Activated CD4-positive, alpha-beta T cell treated with anti-CD3 and anti-CD28 coated beads, Interleukin-2, amount 50 U/mL, for 1 hour (primary cell): ENCODE data around the gene UBE3D.
"Not testable (repeated sequence)": the region's sequence is repeated elsewhere in the genome, so short reads cannot be mapped to it uniquely, and the experiment has no call there.

Experiments used
- DNase-seq: peaks from one replicate; pipeline ENCODE4 v3.0.0-alpha.2; 2020

UBE3D gene

GRCh38 chr6:83053678-83054077 lies 12.0 kb downstream of the UBE3D start:
- no peak for DNase-seq

GRCh38 chr6:83051377-83052172 lies 14.1 kb downstream of the UBE3D start:
- DNase-seq: no peak

DNA sequence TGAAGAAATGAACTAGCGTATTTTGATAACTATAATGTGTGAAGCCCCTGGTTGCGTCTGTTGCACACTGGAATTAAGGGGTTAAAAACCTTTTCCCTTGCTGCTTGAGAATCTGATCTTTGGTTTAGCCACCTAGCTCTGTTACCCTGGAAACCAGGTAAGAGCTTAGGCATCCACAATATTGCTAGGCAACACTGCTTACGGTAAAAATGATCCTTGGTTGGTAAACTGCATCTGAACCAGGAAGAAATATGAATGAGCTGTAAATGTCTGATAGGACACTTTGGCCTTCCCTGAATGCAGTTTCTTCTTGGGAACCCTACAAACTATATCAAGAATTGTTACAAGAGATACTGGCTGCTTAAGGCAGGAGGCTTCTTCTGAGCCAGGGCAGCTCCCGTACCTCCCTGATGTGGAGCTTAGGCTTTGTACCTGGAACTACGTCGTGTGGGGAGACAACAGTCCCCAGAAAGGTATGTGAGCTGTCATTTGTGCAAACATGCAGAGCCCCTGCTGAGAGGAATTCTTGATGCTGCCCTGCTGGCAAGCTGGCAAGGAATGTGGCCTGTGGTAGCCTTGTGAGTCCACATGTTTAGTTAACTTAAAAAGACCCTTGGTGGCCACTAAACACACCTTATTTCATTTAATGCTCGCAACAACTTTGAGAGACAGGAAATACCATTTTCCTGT lies 18.4 kb downstream of the UBE3D start:
- no peak for DNase-seq

- DNase-seq: no peak
Observed at GRCh38 chr6:83044091-83044768, 21.4 kb downstream of the UBE3D start.

DNA sequence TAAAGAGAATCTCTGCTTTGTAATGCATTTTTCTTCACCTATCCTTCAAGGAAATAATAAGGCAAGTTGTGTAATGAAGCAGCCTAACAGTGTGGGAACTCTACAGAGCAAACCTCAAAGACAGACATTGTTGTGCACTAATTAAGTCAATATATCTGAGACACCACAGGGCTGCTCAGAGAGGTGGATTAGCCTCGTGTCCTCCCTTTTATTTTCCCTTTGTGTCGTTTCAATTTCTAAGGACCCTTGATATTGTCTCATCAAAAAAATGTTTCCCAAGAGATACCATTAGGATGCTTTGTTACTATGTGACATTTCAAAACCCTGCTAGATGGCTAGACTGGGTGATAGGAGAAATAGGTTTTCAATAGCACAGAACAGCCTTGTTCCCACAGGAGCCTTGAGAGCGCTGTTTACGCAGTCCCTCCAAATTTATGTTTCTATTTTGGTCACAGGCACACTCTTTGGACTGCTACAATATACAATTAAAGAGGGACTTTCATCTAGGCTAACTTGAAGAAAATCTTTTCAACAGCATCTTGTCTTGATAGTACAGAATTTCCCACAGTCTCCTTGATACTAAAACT lies 23.1 kb downstream of the UBE3D start:
- DNase-seq: no peak

DNA sequence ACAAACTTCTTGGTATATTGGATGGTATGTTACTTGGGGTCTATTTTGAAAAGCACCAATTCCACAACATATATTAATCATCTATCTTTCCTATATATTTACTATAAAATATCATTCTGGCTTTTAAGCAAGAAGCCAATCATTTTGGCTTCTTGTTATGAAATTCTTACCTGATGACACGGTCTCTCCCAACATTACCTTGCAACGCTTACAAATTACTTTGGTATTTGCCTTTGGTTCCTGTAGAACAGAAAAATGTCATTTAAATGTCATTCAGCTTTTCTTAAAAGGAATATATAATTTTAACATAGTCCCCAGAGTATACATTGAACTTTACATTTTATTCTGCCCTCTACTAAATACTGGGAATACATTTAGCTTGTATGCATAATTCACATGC lies 27.4 kb downstream of the UBE3D start:
- DNase-seq: no peak

- DNase-seq: no peak
Observed at GRCh38 chr6:83031689-83032088, 34.0 kb downstream of the UBE3D start.

- no peak for DNase-seq
Observed at GRCh38 chr6:83019741-83020140, 45.9 kb downstream of the UBE3D start.

- not testable (repeated sequence) for DNase-seq
Observed at GRCh38 chr6:83011131-83011530, 54.5 kb downstream of the UBE3D start.

- no peak for DNase-seq
Observed at GRCh38 chr6:83008626-83009025, 57.0 kb downstream of the UBE3D start.

GRCh38 chr6:83006270-83006905 lies 59.3 kb downstream of the UBE3D start:
- DNase-seq: no peak

- DNase-seq: no peak
Observed at GRCh38 chr6:82996156-82996555, 69.5 kb downstream of the UBE3D start.

GRCh38 chr6:82995066-82995465 lies 70.6 kb downstream of the UBE3D start:
- DNase-seq: no peak

GRCh38 chr6:82989736-82990290 lies 75.8 kb downstream of the UBE3D start:
- DNase-seq: no peak

- no peak for DNase-seq
Observed at GRCh38 chr6:82988930-82989351, 76.7 kb downstream of the UBE3D start.

- DNase-seq: no peak
Observed at GRCh38 chr6:82987951-82988350, 77.7 kb downstream of the UBE3D start.

DNA sequence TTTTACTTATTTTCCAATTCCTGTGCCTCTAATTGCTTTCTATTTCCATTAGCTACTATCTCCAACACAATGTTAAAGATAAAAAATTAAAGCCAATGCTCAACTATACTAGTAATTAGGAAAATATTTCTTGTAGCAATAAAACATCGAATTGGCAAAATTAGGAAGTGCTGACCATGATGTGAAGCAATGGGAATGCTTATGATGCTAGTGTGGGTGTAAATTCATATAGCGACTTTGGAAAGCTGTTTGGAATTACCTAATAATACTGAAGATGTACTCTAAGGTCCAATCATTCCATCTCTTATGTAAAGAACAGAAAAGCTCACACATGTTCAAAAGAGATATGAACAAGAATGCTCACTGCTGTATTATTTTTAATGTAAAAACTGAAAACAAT lies 78.2 kb downstream of the UBE3D start:
- DNase-seq: no peak

- DNase-seq: no peak
Observed at GRCh38 chr6:82984720-82985119, 80.9 kb downstream of the UBE3D start.

DNA sequence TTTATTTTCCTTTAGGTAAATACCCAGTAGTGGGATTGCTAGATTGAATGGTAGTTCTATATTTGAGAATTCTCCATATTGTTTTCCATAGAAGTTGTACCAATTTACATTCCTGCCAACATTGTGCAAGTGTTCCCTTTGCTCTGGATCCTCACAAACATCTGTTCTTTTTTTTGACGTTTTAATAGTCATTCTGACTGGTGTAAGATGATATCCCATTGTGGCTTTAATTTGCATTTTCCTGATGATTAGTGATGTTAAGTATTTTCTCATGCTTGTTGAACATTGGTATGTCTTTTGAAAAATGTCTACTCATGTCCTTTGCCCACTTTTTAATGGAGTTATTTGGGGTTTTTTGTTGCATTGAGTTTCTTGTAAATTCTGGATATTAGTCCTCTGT lies 85.6 kb downstream of the UBE3D start:
- DNase-seq: no peak

DNA sequence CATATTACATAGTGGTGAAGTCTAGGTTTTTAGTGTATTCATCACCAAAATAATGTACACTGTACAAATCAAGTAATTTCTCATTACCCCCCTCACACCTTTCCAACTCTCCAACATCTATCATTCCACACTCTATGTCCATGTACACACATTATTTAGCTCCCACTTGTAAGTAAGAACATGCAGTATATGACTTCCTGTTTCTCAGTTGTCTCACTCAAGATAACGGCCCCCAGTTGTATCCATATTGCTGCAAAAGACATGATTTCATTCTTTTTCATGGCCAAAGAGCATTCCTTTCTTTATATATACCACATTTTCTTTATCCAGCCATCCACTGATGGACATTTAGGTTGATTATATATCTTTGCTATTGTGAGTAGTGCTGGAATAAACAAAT lies 86.0 kb downstream of the UBE3D start:
- no peak for DNase-seq

DNA sequence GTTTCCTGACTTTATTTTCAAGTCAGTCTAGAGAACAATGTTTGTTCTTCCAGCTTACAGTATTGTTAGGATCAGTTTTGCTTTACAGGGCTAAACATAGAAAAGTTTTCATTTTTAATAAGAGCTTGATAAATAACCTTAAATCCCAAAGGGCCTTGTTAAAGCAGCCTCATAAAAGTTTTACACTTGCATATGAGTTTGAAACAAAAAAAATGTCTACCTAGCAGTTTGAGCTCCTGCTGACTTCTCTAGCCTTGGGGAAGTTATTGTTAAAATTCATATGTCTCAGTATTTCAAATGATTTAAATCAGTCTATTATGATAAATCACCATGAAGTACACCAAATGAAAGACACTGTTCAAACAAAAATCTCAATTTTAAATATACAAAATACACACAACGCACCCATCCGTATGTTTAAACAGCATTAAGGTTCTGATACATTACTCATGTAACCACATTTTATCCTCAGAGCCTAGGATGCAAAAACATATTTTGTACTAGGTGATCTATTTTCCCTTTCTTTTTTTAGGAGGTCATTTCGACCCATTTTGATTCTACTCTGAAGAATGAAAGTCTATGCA lies 87.2 kb downstream of the UBE3D start:
- DNase-seq: no peak

GRCh38 chr6:82976179-82976578 lies 89.5 kb downstream of the UBE3D start:
- DNase-seq: no peak
